WTC11 (cell line): Measurements from ENCODE around the gene KTI12. TPM values are rescaled to one million over a fixed set of nuclear protein-coding genes. Genes with fewer than 3 reads are reported as not detected.

Source experiments
- ATAC-seq: fragments of 200-7000 bp; cut with Tn5 transposase; 2 replicates; pipeline ENCODE4 v1.10.0; 2021; ENCODE audit warnings: mild to moderate bottlenecking, moderate library complexity
- CTCF ChIA-PET: fragments of 300-600 bp; sonication (Branson Sonifier 250); formaldehyde crosslinking; loops from one replicate; lab custom pipeline; 2021; ENCODE audit warnings: antibody characterized with exemption; lab: Charles Lee
- POLR2A ChIA-PET: fragments of 350-600 bp; sonication (Branson Sonifier 250); formaldehyde crosslinking; loops from one replicate; lab custom pipeline; 2021; ENCODE audit warnings: antibody characterized with exemption; lab: Charles Lee
- DNase-seq: peaks from one replicate; pipeline ENCODE4 v3.0.0; 2021; ENCODE audit warnings: low spot score
- H3K27ac Mint-ChIP-seq: 2 replicates; pipeline ENCODE4 v1.8.0; 2021; ENCODE audit warnings: mixed read lengths
- H3K27me3 Mint-ChIP-seq: 2 replicates; pipeline ENCODE4 v1.8.0; 2021; ENCODE audit warnings: low read depth, mild to moderate bottlenecking, moderate library complexity, mixed read lengths
- H3K36me3 Mint-ChIP-seq: 2 replicates; pipeline ENCODE4 v1.8.0; 2021; ENCODE audit warnings: mixed read lengths
- H3K4me1 Mint-ChIP-seq: 2 replicates; pipeline ENCODE4 v1.8.0; 2022; ENCODE audit warnings: mixed read lengths
- H3K4me3 Mint-ChIP-seq: 2 replicates; pipeline ENCODE4 v1.8.0; 2021; ENCODE audit warnings: mild to moderate bottlenecking, moderate library complexity, mixed read lengths
- H3K9me3 Mint-ChIP-seq: 2 replicates; pipeline ENCODE4 v1.8.0; 2021; ENCODE audit warnings: mixed read lengths
- AFF4 ChIP-seq: sonication (generic); formaldehyde crosslinking; IDR thresholded peaks from 2 replicates; pipeline ENCODE4 v1.8.1; 2023; ENCODE audit warnings: mild to moderate bottlenecking, missing genetic modification reagents, borderline replicate concordance
- CREB1 ChIP-seq: sonication (generic); formaldehyde crosslinking; IDR thresholded peaks from 2 replicates; pipeline ENCODE4 v1.8.0; 2023; ENCODE audit warnings: mild to moderate bottlenecking, missing genetic modification reagents
- CTCF ChIP-seq: fragments of 200-600 bp; IDR thresholded peaks from 2 replicates; pipeline ENCODE4 v1.8.0; 2022; ENCODE audit warnings: antibody characterized with exemption
- E2F4 ChIP-seq: sonication (generic); formaldehyde crosslinking; IDR thresholded peaks from 2 replicates; pipeline ENCODE4 v1.8.1; 2022; ENCODE audit warnings: low read depth, mild to moderate bottlenecking, moderate library complexity, missing genetic modification reagents, borderline replicate concordance
- ESRRA ChIP-seq: sonication (generic); formaldehyde crosslinking; IDR thresholded peaks from 2 replicates; pipeline ENCODE4 v1.8.1; 2022; ENCODE audit warnings: mild to moderate bottlenecking, missing genetic modification reagents, borderline replicate concordance
- FOXP4 ChIP-seq: sonication (generic); formaldehyde crosslinking; IDR thresholded peaks from 2 replicates; pipeline ENCODE4 v1.8.0; 2022; ENCODE audit warnings: mild to moderate bottlenecking, missing genetic modification reagents
- GABPB1 ChIP-seq: sonication (generic); formaldehyde crosslinking; IDR thresholded peaks from 2 replicates; pipeline ENCODE4 v1.8.1; 2023; ENCODE audit warnings: mild to moderate bottlenecking, missing genetic modification reagents
- GTF2I ChIP-seq: fragments of 250-450 bp; sonication (Bioruptor Pico); conservative IDR thresholded peaks from 2 replicates; pipeline ENCODE4 v1.4.0; 2021; ENCODE audit warnings: mild to moderate bottlenecking
- IRF2 ChIP-seq: sonication (generic); formaldehyde crosslinking; IDR thresholded peaks from 2 replicates; pipeline ENCODE4 v1.8.0; 2022; ENCODE audit warnings: low read depth, missing genetic modification reagents, borderline replicate concordance
- TEAD4 ChIP-seq: sonication (generic); formaldehyde crosslinking; IDR thresholded peaks from 2 replicates; pipeline ENCODE4 v1.8.0; 2022; ENCODE audit warnings: mild to moderate bottlenecking, missing genetic modification reagents
- ZBTB43 ChIP-seq: sonication (generic); formaldehyde crosslinking; IDR thresholded peaks from 2 replicates; pipeline ENCODE4 v1.8.1; 2023; ENCODE audit warnings: mild to moderate bottlenecking, missing genetic modification reagents
- ZNF121 ChIP-seq: sonication (generic); formaldehyde crosslinking; IDR thresholded peaks from 2 replicates; pipeline ENCODE4 v1.8.0; 2023; ENCODE audit warnings: missing genetic modification reagents
- ZNF232 ChIP-seq: sonication (generic); formaldehyde crosslinking; IDR thresholded peaks from 2 replicates; pipeline ENCODE4 v1.8.0; 2022; ENCODE audit warnings: mild to moderate bottlenecking, missing genetic modification reagents
- ZNF317 ChIP-seq: sonication (generic); formaldehyde crosslinking; IDR thresholded peaks from 2 replicates; pipeline ENCODE4 v1.8.1; 2023; ENCODE audit warnings: low read depth, mild to moderate bottlenecking, moderate library complexity, missing genetic modification reagents, borderline replicate concordance
- total RNA-seq: library from RNA; stranded (reverse); gene quantifications from 3 replicates; pipeline ENCODE4 v1.2.3, GENCODE V29; 2021
- TF ChIP-seq, protein P1 (sequence below): fragments of 250-450 bp; sonication (Bioruptor Pico); IDR thresholded peaks from 2 replicates; pipeline ENCODE4 v2.1.2; 2022; ENCODE audit warnings: mild to moderate bottlenecking, moderate library complexity
- TF ChIP-seq, protein P2 (sequence below): fragments of 250-450 bp; sonication (Bioruptor Pico); IDR thresholded peaks from 2 replicates; pipeline ENCODE4 v1.9.0; 2021; ENCODE audit warnings: mild to moderate bottlenecking
- TF ChIP-seq, protein P3 (sequence below): fragments of 250-450 bp; sonication (Bioruptor Pico); IDR thresholded peaks from 2 replicates; pipeline ENCODE4 v1.9.0; 2021; ENCODE audit warnings: mild to moderate bottlenecking

The KTI12 gene
- total RNA-seq, 1 experiment from 2014 or later = 10.1 TPM

- Mint-ChIP-seq H3K27ac (no peak overlapping the region), H3K4me1 (no peaks in the 10 kb centered on the region), H3K4me3 (no peak overlapping the region), H3K36me3 (peaks cover 42% of the 10 kb centered on the region), H3K27me3 (no peaks in the 10 kb centered on the region), H3K9me3 (no peaks in the 10 kb centered on the region)
- ChIA-PET CTCF (interaction anchor here (0.7 to 0.9 kb wide), 3 partner anchors 12 to 277 kb away, joined by 3 to 4 read pairs (median 3); no protein-coding TSS in a partner anchor), POLR2A (interaction anchor here (0.7 kb wide), 2 partner anchors 9 kb away, joined by 5 to 7 read pairs; no protein-coding TSS in a partner anchor)
- ATAC-seq (no peak), DNase-seq (no peak)
- TF ChIP-seq ZNF232 = no peak
- no peak for TF ChIP-seq CTCF
- TF ChIP-seq ZNF121 (CRISPR knock-in tag) = no peak
- no peak for TF ChIP-seq ESRRA (CRISPR knock-in tag)
- TF ChIP-seq, protein P1, sequence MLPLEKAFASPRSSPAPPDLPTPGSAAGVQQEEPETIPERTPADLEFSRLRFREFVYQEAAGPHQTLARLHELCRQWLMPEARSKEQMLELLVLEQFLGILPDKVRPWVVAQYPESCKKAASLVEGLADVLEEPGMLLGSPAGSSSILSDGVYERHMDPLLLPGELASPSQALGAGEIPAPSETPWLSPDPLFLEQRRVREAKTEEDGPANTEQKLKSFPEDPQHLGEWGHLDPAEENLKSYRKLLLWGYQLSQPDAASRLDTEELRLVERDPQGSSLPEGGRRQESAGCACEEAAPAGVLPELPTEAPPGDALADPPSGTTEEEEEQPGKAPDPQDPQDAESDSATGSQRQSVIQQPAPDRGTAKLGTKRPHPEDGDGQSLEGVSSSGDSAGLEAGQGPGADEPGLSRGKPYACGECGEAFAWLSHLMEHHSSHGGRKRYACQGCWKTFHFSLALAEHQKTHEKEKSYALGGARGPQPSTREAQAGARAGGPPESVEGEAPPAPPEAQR (CRISPR knock-in tag) = no peak
- TF ChIP-seq, protein P2, sequence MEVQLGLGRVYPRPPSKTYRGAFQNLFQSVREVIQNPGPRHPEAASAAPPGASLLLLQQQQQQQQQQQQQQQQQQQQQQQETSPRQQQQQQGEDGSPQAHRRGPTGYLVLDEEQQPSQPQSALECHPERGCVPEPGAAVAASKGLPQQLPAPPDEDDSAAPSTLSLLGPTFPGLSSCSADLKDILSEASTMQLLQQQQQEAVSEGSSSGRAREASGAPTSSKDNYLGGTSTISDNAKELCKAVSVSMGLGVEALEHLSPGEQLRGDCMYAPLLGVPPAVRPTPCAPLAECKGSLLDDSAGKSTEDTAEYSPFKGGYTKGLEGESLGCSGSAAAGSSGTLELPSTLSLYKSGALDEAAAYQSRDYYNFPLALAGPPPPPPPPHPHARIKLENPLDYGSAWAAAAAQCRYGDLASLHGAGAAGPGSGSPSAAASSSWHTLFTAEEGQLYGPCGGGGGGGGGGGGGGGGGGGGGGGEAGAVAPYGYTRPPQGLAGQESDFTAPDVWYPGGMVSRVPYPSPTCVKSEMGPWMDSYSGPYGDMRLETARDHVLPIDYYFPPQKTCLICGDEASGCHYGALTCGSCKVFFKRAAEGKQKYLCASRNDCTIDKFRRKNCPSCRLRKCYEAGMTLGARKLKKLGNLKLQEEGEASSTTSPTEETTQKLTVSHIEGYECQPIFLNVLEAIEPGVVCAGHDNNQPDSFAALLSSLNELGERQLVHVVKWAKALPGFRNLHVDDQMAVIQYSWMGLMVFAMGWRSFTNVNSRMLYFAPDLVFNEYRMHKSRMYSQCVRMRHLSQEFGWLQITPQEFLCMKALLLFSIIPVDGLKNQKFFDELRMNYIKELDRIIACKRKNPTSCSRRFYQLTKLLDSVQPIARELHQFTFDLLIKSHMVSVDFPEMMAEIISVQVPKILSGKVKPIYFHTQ (CRISPR knock-in tag) = no peak
- no peak for TF ChIP-seq AFF4
- no peak for TF ChIP-seq ZNF317 (CRISPR knock-in tag)
- TF ChIP-seq GTF2I = no peak
- TF ChIP-seq, protein P3, sequence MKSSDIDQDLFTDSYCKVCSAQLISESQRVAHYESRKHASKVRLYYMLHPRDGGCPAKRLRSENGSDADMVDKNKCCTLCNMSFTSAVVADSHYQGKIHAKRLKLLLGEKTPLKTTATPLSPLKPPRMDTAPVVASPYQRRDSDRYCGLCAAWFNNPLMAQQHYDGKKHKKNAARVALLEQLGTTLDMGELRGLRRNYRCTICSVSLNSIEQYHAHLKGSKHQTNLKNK (CRISPR knock-in tag) = no peak
- TF ChIP-seq IRF2 = no peak
- TF ChIP-seq E2F4 (CRISPR knock-in tag) = no peak
- TF ChIP-seq CREB1 (CRISPR knock-in tag) = no peak
These were observed 38.7 kb upstream of the KTI12 start for GRCh38 chr1:52072291-52072690.

- POLR2A ChIA-PET = no interaction called here
- H3K27me3 Mint-ChIP-seq = no peaks in the 10 kb centered on the region
- no peak overlapping the region for H3K27ac Mint-ChIP-seq
- H3K9me3 Mint-ChIP-seq = no peaks in the 10 kb centered on the region
- CTCF ChIA-PET = no interaction called here
- no peak overlapping the region for H3K4me3 Mint-ChIP-seq
- no peak for TF ChIP-seq ZBTB43 (CRISPR knock-in tag)
- no peak for TF ChIP-seq GABPB1
- TF ChIP-seq FOXP4 (CRISPR knock-in tag) = no peak
- TF ChIP-seq TEAD4 = no peak
- peaks cover 47% of the 10 kb centered on the region for H3K36me3 Mint-ChIP-seq
- no peaks in the 10 kb centered on the region for H3K4me1 Mint-ChIP-seq
- ATAC-seq (no peak), DNase-seq (no peak)
These were observed 37.1 kb upstream of the KTI12 start for GRCh38 chr1:52070704-52071103.
